Thoracic aorta (tissue), 2 donors: ENCODE data around the gene ANKRD1. TPM values are rescaled to one million over a fixed set of nuclear protein-coding genes. Genes with fewer than 3 reads are reported as not detected.

Experiments
- ATAC-seq: fragments of 150-250 bp; one replicate; pipeline ENCODE4 v1.8.0; 2017; ENCODE audit warnings: low read depth; ENCODE audit not compliant: insufficient number of reproducible peaks, low FRiP score
- DNase-seq: peaks from one replicate; pipeline ENCODE4 v3.0.0-alpha.2; 2020; ENCODE audit warnings: low spot score
- H3K27ac ChIP-seq, 2 donors: fragments of 200-600 bp; sonication (generic); 1 replicate in 1 of 2; 2 replicates in 1 of 2; pipeline ENCODE4 v1.5.1; 2016; ENCODE audit warnings: mild to moderate bottlenecking in 2 of 2, moderate library complexity in 2 of 2
- H3K27me3 ChIP-seq: fragments of 200-600 bp; sonication (generic); replicated peaks from 2 replicates; pipeline ENCODE4 v1.6.0; 2016; ENCODE audit warnings: mild to moderate bottlenecking; ENCODE audit not compliant: insufficient read depth
- H3K36me3 ChIP-seq: fragments of 200-600 bp; sonication (generic); one replicate; pipeline ENCODE4 v1.5.1; 2016
- H3K4me1 ChIP-seq, 2 donors: fragments of 200-600 bp; sonication (generic); 1 replicate in 1 of 2; 2 replicates in 1 of 2; pipeline versions ENCODE4 v1.5.1 to v1.6.0; 2016; ENCODE audit warnings: low read depth in 2 of 2, mild to moderate bottlenecking in 1 of 2; ENCODE audit not compliant: control insufficient read depth in 1 of 2
- H3K4me3 ChIP-seq: fragments of 200-600 bp; sonication (generic); 2 replicates; pipeline ENCODE4 v1.5.1; 2016; ENCODE audit warnings: mild to moderate bottlenecking
- H3K9me3 ChIP-seq: fragments of 200-600 bp; sonication (generic); 2 replicates; pipeline ENCODE4 v1.5.1; 2016
- CTCF ChIP-seq: fragments of 200-600 bp; sonication (generic); IDR thresholded peaks from one replicate; pipeline ENCODE4 v1.5.1; 2019; ENCODE audit warnings: antibody characterized with exemption
- total RNA-seq, 2 donors: library from RNA; depleted of rRNA; stranded (reverse); fragments of >200 nt; gene quantifications; one replicate each; pipeline versions ENCODE4 v1.1.0 to v1.2.3, GENCODE V29; 2016

Gene ANKRD1
- total RNA-seq, 2 donors from 2014 or later: 2.8 to 6.6 TPM

DNA sequence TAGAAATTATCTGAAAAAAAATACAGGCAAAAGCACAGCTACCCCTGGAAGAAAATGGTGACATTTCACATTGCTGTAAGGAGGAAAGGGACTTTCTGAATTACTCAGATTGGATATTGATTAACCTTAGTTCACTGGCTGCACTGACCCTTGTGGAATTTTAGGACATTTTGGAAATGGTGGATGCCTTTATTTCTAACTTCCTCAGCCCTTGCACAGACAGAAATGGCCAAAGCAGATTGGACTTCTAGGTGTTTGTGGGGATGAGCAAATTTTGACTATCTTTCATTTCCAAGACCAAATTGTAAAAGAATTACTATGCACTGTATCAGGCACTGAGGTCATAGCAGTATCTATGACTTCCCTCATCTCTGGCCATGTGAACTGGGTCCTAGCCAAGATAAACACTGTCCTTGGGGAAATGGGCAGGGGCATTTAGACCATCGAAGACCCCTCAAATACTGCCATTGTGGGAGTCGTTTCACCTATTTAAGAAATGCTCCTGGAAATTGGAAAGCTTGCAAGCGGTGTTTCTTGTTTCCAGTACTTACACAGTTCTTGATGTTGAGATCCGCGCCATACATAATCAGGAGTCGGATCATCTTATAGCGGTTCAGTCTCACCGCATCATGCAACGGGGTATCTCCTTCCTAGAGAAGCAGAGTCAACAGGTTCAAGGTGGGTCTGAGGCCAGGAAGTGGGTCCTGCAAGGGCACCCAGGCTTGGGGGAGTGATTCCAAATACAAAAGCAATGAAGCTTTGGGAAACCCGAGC is 5.7 kb downstream of the ANKRD1 start:
- H3K36me3 ChIP-seq: no peaks in the 10 kb centered on the region
- no peak for TF ChIP-seq CTCF

GRCh38 chr10:90913774-90914420 is 7.0 kb downstream of the ANKRD1 start:
- Histone ChIP-seq H3K36me3 (no peaks in the 10 kb centered on the region), H3K4me1 (peaks cover 0 to 4% of the 10 kb centered on the region in 2 donors), H3K9me3 (no peaks in the 10 kb centered on the region), H3K4me3 (no peak overlapping the region), H3K27me3 (no peaks in the 10 kb centered on the region), H3K27ac (no peak overlapping the region)
- ATAC-seq (no peak), DNase-seq (no peak)
- TF ChIP-seq CTCF: no peak

More for the DNA sequence above, 5.7 kb downstream of the ANKRD1 start:
- peaks cover 0 to 4% of the 10 kb centered on the region in 2 donors for H3K4me1 ChIP-seq
- H3K27ac ChIP-seq: no peak overlapping the region
- H3K4me3 ChIP-seq: no peak overlapping the region
- no peaks in the 10 kb centered on the region for H3K9me3 ChIP-seq
- ATAC-seq: no peak
- DNase-seq: no peak
- H3K27me3 ChIP-seq: no peaks in the 10 kb centered on the region

DNA sequence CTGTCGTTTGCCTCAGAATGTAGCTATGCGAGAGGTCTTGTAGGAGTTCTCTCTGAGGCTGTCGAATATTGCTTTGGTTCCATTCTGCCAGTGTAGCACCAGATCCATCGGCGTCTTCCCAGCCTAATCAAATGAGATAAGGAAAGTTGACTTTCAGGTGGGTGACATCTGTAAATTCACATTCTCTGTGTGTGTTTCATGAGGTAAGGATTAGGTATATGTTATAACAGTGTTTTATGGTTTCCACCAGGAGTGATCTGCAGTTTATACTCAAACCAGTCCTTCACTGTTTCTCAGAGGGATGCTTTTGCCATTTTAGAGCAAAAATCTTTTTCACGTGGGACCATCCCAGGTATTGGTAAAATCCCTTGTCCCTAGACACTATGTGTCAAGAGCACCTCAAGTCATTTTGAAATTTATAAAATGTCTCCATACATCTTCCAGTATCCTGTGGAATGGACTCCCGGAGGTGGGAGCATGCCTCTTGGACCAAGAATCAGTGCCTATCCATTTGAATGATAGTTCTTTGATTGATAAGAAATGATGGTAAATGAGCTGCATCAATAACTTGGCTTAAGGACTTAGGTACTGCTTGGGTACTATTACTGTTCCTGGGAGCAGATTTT is 7.9 kb downstream of the ANKRD1 start:
- H3K4me3 ChIP-seq: no peak overlapping the region
- H3K27ac ChIP-seq: no peak overlapping the region
- ATAC-seq (no peak), DNase-seq (no peak)
- H3K27me3 ChIP-seq: no peaks in the 10 kb centered on the region
- H3K4me1 ChIP-seq: peaks cover 0 to 4% of the 10 kb centered on the region in 2 donors
- H3K9me3 ChIP-seq: no peaks in the 10 kb centered on the region
- H3K36me3 ChIP-seq: no peaks in the 10 kb centered on the region
- no peak for TF ChIP-seq CTCF

DNA sequence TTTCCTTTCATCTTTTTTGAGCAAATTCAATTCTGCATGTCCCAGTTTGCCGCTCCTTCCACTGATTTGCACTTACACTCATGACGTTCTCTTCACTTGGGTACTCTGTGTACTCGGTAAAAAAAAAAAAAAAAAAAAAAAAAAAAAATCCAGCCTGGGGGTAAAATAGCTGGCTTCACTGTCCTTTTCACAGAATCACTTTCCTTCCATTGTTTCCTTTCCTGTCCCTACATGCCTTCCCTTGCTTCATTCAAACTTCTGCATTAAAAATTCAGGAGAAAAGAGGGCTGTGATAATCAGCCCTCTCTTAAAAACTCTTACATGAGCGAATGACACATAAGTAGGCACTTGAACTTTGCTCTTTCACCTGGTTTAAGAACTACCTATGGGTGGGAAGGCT is 8.7 kb downstream of the ANKRD1 start:
- H3K27me3 ChIP-seq: no peaks in the 10 kb centered on the region
- no peak overlapping the region for H3K4me3 ChIP-seq
- H3K36me3 ChIP-seq: no peaks in the 10 kb centered on the region
- DNase-seq (no peak), ATAC-seq (no peak)
- no peak overlapping the region for H3K27ac ChIP-seq
- H3K9me3 ChIP-seq: no peaks in the 10 kb centered on the region
- TF ChIP-seq CTCF: no peak
- H3K4me1 ChIP-seq: peaks cover 0 to 4% of the 10 kb centered on the region in 2 donors
